ENCODE data around the gene GALNT17. TPM values are rescaled to one million over a fixed set of nuclear protein-coding genes. Genes with fewer than 3 reads are reported as not detected.
"Not testable (repeated sequence)": the region's sequence is repeated elsewhere in the genome, so short reads cannot be mapped to it uniquely, and the experiment has no call there.

Gene GALNT17
- total and polyA plus RNA-seq, 5 donors from 2014 or later = not detected

DNA sequence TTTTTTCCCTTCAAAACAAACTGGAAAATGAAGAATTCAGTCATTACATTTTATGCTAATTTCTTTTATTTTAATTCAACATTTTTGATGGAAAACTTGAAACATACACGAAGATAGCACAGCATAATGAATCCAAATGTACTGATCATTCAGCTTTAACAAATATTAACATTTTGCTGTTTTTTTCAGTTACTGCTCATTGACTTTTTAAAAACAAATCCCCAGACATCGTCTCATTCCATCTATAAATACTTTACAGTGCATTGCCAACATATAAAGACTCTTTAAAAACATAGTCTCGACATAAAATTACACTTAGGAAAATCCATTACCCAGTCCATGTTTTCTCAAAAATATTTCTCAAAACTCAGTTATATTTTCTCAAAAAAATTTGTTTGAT, 452.3 kb downstream of the GALNT17 start:
- Mint-ChIP-seq H3K27ac (no peak overlapping the region), H3K4me1 (no peaks in the 10 kb centered on the region), H3K4me3 (no peak overlapping the region), H3K27me3 (no peaks in the 10 kb centered on the region), H3K36me3 (no peaks in the 10 kb centered on the region), H3K9me3 (peaks cover 1 to 21% (median 6%) of the 10 kb centered on the region in 7 donors)
- DNase-seq (no peak), ATAC-seq (ENCODE audit: low read depth in 2 of 2) (no peak)
- Histone ChIP-seq H3K4me3 (ENCODE audit: low read depth, low read length) (no peak overlapping the region), H3K4me1 (ENCODE audit: control insufficient read depth, insufficient read depth, low read length, poor library complexity, severe bottlenecking) (no peaks in the 10 kb centered on the region), H3K36me3 (ENCODE audit: control insufficient read depth, insufficient read depth, low read length) (no peaks in the 10 kb centered on the region), H3K9me3 (ENCODE audit: control insufficient read depth in 2 of 2, low read length in 2 of 2) (no peaks in the 10 kb centered on the region), H3K27me3 (ENCODE audit: control insufficient read depth, insufficient read depth, low read length) (no peaks in the 10 kb centered on the region), H3K27ac (ENCODE audit: insufficient read depth, low read length, poor library complexity, severe bottlenecking) (no peak overlapping the region)

DNA sequence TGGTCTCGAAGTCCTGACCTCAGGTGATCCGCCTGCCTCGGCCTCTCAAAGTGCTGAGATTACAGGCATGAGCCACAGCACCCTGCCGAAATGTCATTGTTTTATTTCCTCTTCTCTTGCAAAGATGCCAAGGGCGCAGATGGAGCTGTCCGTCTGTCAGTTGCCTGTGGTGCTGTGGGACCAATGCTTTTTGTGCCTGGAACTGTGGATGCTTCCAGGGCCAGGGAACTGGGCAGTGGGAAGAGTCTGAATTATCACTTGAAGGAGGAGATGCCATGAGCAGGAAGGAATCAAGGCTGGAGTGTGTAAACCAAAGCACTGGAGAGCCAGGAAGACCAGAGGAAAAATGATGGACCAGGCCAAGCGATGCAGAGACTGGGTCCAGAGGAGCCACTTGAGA, 459.9 kb downstream of the GALNT17 start:
- H3K4me3 ChIP-seq (ENCODE audit: low read depth, low read length) = no peak overlapping the region
- H3K27me3 Mint-ChIP-seq = no peaks in the 10 kb centered on the region
- DNase-seq (no peak), ATAC-seq (ENCODE audit: low read depth in 2 of 2) (no peak)
- H3K9me3 Mint-ChIP-seq = peaks cover 0 to 22% (median 11%) of the 10 kb centered on the region in 7 donors
- H3K4me3 Mint-ChIP-seq = no peak overlapping the region
- H3K27me3 ChIP-seq (ENCODE audit: control insufficient read depth, insufficient read depth, low read length) = no peaks in the 10 kb centered on the region
- no peaks in the 10 kb centered on the region for H3K9me3 ChIP-seq (ENCODE audit: control insufficient read depth in 2 of 2, low read length in 2 of 2)
- H3K36me3 Mint-ChIP-seq = no peaks in the 10 kb centered on the region
- H3K27ac ChIP-seq (ENCODE audit: insufficient read depth, low read length, poor library complexity, severe bottlenecking) = no peak overlapping the region
- H3K4me1 ChIP-seq (ENCODE audit: control insufficient read depth, insufficient read depth, low read length, poor library complexity, severe bottlenecking) = no peaks in the 10 kb centered on the region
- no peak overlapping the region for H3K27ac Mint-ChIP-seq
- H3K4me1 Mint-ChIP-seq = no peaks in the 10 kb centered on the region
- no peaks in the 10 kb centered on the region for H3K36me3 ChIP-seq (ENCODE audit: control insufficient read depth, insufficient read depth, low read length)

DNA sequence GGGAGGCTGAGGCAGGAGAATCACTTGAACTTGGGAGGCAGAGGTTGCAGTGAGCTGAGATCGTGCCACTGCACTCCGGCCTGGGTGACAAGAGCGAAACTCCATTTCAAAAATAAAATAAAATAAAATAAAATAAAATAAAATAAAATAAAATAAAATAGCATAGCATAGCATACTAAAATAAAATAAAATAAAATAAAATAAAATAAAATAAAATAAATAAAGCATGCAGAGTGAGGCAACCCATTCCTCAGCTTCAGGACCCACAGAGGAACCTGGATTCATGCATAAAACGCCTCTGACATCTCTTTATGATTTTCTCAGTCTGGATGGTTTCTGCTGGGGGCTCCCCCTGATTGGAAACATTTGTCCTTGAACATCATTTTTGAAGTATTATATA, 460.4 kb downstream of the GALNT17 start:
- H3K36me3 ChIP-seq (ENCODE audit: control insufficient read depth, insufficient read depth, low read length); DNase-seq; H3K4me1 ChIP-seq (ENCODE audit: control insufficient read depth, insufficient read depth, low read length, poor library complexity, severe bottlenecking); H3K27me3 ChIP-seq (ENCODE audit: control insufficient read depth, insufficient read depth, low read length); ATAC-seq (ENCODE audit: low read depth in 2 of 2); H3K27me3 Mint-ChIP-seq; H3K4me1 Mint-ChIP-seq; H3K9me3 ChIP-seq (ENCODE audit: control insufficient read depth in 2 of 2, low read length in 2 of 2); H3K27ac ChIP-seq (ENCODE audit: insufficient read depth, low read length, poor library complexity, severe bottlenecking); H3K4me3 Mint-ChIP-seq; H3K27ac Mint-ChIP-seq; H3K36me3 Mint-ChIP-seq; H3K4me3 ChIP-seq (ENCODE audit: low read depth, low read length): not testable (repeated sequence)
- H3K9me3 Mint-ChIP-seq = peaks cover 0 to 22% (median 11%) of the 10 kb centered on the region in 7 donors

- H3K27ac ChIP-seq (ENCODE audit: insufficient read depth, low read length, poor library complexity, severe bottlenecking) = no peak overlapping the region
These were observed 462.8 kb downstream of the GALNT17 start for GRCh38 chr7:71594736-71595135.

GRCh38 chr7:71595176-71595575, 463.2 kb downstream of the GALNT17 start:
- Histone ChIP-seq H3K27ac (ENCODE audit: insufficient read depth, low read length, poor library complexity, severe bottlenecking) (no peak overlapping the region), H3K4me3 (ENCODE audit: low read depth, low read length) (no peak overlapping the region), H3K9me3 (ENCODE audit: control insufficient read depth in 2 of 2, low read length in 2 of 2) (peaks cover 0 to 3% of the 10 kb centered on the region in 2 experiments), H3K27me3 (ENCODE audit: control insufficient read depth, insufficient read depth, low read length) (no peaks in the 10 kb centered on the region), H3K4me1 (ENCODE audit: control insufficient read depth, insufficient read depth, low read length, poor library complexity, severe bottlenecking) (no peaks in the 10 kb centered on the region), H3K36me3 (ENCODE audit: control insufficient read depth, insufficient read depth, low read length) (no peaks in the 10 kb centered on the region)
- Mint-ChIP-seq H3K4me1 (no peaks in the 10 kb centered on the region), H3K27me3 (no peaks in the 10 kb centered on the region), H3K27ac (no peak overlapping the region), H3K9me3 (peaks cover 5 to 15% (median 12%) of the 10 kb centered on the region in 7 donors), H3K36me3 (no peaks in the 10 kb centered on the region), H3K4me3 (no peak overlapping the region)
- no peak for DNase-seq
- ATAC-seq (ENCODE audit: low read depth in 2 of 2) = no peak

More at GRCh38 chr7:71594736-71595135, 462.8 kb downstream of the GALNT17 start:
- Histone ChIP-seq H3K36me3 (ENCODE audit: control insufficient read depth, insufficient read depth, low read length) (no peaks in the 10 kb centered on the region), H3K4me1 (ENCODE audit: control insufficient read depth, insufficient read depth, low read length, poor library complexity, severe bottlenecking) (no peaks in the 10 kb centered on the region), H3K9me3 (ENCODE audit: control insufficient read depth in 2 of 2, low read length in 2 of 2) (peaks cover 0 to 3% of the 10 kb centered on the region in 2 experiments), H3K4me3 (ENCODE audit: low read depth, low read length) (no peak overlapping the region), H3K27me3 (ENCODE audit: control insufficient read depth, insufficient read depth, low read length) (no peaks in the 10 kb centered on the region)
- Mint-ChIP-seq H3K4me1 (no peaks in the 10 kb centered on the region), H3K9me3 (peaks cover 4 to 20% (median 12%) of the 10 kb centered on the region in 7 donors), H3K27ac (no peak overlapping the region), H3K4me3 (no peak overlapping the region), H3K27me3 (no peaks in the 10 kb centered on the region), H3K36me3 (no peaks in the 10 kb centered on the region)
- no peak for ATAC-seq (ENCODE audit: low read depth in 2 of 2)
- no peak for DNase-seq

DNA sequence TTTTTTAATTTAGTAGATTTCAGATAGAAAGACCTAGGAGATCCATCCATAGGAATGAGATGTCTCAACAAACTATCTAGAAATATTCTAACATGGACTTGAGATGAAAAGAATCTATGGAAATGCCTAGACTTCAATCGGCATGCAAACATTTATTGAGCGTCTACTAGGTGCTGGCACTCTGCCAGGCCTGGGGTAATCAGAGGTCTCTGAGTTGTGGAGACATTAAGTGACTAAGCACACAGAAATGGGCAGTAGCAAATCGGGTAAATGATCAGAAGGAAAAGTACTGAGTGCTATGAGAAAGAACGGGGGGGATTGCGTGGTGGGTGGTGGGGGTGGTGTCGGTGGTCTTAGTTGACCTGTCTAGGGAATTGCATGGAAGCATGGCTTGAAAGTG, 466.6 kb downstream of the GALNT17 start:
- H3K27me3 Mint-ChIP-seq = no peaks in the 10 kb centered on the region
- no peak overlapping the region for H3K27ac Mint-ChIP-seq
- no peaks in the 10 kb centered on the region for H3K36me3 ChIP-seq (ENCODE audit: control insufficient read depth, insufficient read depth, low read length)

GRCh38 chr7:71601851-71602250, 469.9 kb downstream of the GALNT17 start:
- Histone ChIP-seq H3K27me3 (ENCODE audit: control insufficient read depth, insufficient read depth, low read length) (no peaks in the 10 kb centered on the region), H3K36me3 (ENCODE audit: control insufficient read depth, insufficient read depth, low read length) (no peaks in the 10 kb centered on the region), H3K27ac (ENCODE audit: insufficient read depth, low read length, poor library complexity, severe bottlenecking) (no peak overlapping the region), H3K4me3 (ENCODE audit: low read depth, low read length) (no peak overlapping the region), H3K4me1 (ENCODE audit: control insufficient read depth, insufficient read depth, low read length, poor library complexity, severe bottlenecking) (no peaks in the 10 kb centered on the region), H3K9me3 (ENCODE audit: control insufficient read depth in 2 of 2, low read length in 2 of 2) (peaks cover 6 to 8% of the 10 kb centered on the region in 2 experiments)
- H3K27ac Mint-ChIP-seq = no peak overlapping the region
- no peak for ATAC-seq (ENCODE audit: low read depth in 2 of 2)
- H3K4me1 Mint-ChIP-seq = no peaks in the 10 kb centered on the region
- DNase-seq = no peak
- no peaks in the 10 kb centered on the region for H3K27me3 Mint-ChIP-seq
- H3K36me3 Mint-ChIP-seq = no peaks in the 10 kb centered on the region
- H3K4me3 Mint-ChIP-seq = no peak overlapping the region
- peaks cover 2 to 16% (median 6%) of the 10 kb centered on the region in 7 donors for H3K9me3 Mint-ChIP-seq

More for the DNA sequence above, 466.6 kb downstream of the GALNT17 start:
- ATAC-seq (ENCODE audit: low read depth in 2 of 2) (no peak), DNase-seq (no peak)
- no peak overlapping the region for H3K4me3 Mint-ChIP-seq
- Histone ChIP-seq H3K27ac (ENCODE audit: insufficient read depth, low read length, poor library complexity, severe bottlenecking) (no peak overlapping the region), H3K27me3 (ENCODE audit: control insufficient read depth, insufficient read depth, low read length) (no peaks in the 10 kb centered on the region), H3K9me3 (ENCODE audit: control insufficient read depth in 2 of 2, low read length in 2 of 2) (peaks cover 0 to 4% of the 10 kb centered on the region in 2 experiments), H3K4me1 (ENCODE audit: control insufficient read depth, insufficient read depth, low read length, poor library complexity, severe bottlenecking) (no peaks in the 10 kb centered on the region), H3K4me3 (ENCODE audit: low read depth, low read length) (no peak overlapping the region)
- H3K9me3 Mint-ChIP-seq = peaks cover 5 to 17% (median 9%) of the 10 kb centered on the region in 7 donors
- no peaks in the 10 kb centered on the region for H3K36me3 Mint-ChIP-seq
- no peaks in the 10 kb centered on the region for H3K4me1 Mint-ChIP-seq

DNA sequence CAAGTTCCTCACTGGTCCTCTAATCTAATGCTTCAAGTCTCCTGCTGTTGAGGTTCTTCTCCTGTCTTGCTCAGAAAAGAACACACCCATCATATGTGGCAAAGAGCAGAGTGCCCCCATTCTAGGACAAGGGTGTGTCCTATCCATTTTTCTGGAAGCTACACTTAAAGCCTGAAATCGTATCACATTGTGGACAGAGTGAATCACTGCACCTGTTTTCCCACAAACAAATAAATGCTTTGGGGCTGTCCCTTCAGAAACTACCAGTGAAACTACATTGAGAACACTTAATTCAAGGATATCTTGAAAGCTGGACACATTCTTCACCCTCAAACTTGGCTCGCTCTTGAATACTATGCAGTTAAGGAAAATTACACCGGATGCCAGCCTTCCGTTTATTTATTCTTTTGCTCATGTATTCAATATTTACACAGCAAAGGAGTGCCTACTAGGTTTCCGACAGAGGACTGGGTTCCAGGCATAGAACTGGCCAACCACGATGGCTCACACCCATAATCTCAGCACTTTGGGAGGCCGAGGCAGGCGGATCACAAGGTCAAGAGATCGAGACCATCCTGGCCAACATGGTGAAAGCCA, 473.0 kb downstream of the GALNT17 start:
- Mint-ChIP-seq H3K36me3 (no peaks in the 10 kb centered on the region), H3K9me3 (peaks cover 0 to 32% (median 5%) of the 10 kb centered on the region in 7 donors), H3K27me3 (no peaks in the 10 kb centered on the region), H3K4me1 (no peaks in the 10 kb centered on the region), H3K27ac (no peak overlapping the region), H3K4me3 (no peak overlapping the region)
- peaks cover 5 to 6% of the 10 kb centered on the region in 2 experiments for H3K9me3 ChIP-seq (ENCODE audit: control insufficient read depth in 2 of 2, low read length in 2 of 2)
- DNase-seq = no peak
- no peak overlapping the region for H3K4me3 ChIP-seq (ENCODE audit: low read depth, low read length)
- H3K36me3 ChIP-seq (ENCODE audit: control insufficient read depth, insufficient read depth, low read length) = no peaks in the 10 kb centered on the region
- H3K4me1 ChIP-seq (ENCODE audit: control insufficient read depth, insufficient read depth, low read length, poor library complexity, severe bottlenecking) = no peaks in the 10 kb centered on the region
- no peak for ATAC-seq (ENCODE audit: low read depth in 2 of 2)
- no peak overlapping the region for H3K27ac ChIP-seq (ENCODE audit: insufficient read depth, low read length, poor library complexity, severe bottlenecking)
- H3K27me3 ChIP-seq (ENCODE audit: control insufficient read depth, insufficient read depth, low read length) = no peaks in the 10 kb centered on the region
